ENCODE results near the gene HMG20B. TPM values are rescaled to one million over a fixed set of nuclear protein-coding genes. Genes with fewer than 3 reads are reported as not detected.

Gene HMG20B
- polyA plus RNA-seq, 1 donor, result 36.5 TPM

GRCh38 chr19:3585301-3586126 lies 12.8 kb downstream of the HMG20B start, which contains the start of gene GIPC3:
TSS of gene GIPC3 (plus strand) at chr19:3585478. CDS start at chr19:3585598, 120 bp downstream.
- no peak for DNase-seq

GRCh38 chr19:3586127-3586626 lies 13.4 kb downstream of the HMG20B start:
- no peak for DNase-seq

GRCh38 chr19:3586707-3587346 lies 14.1 kb downstream of the HMG20B start:
- no peak for DNase-seq

GRCh38 chr19:3589439-3589838 lies 16.7 kb downstream of the HMG20B start:
- no peak for DNase-seq

GRCh38 chr19:3589949-3590348 lies 17.2 kb downstream of the HMG20B start:
- DNase-seq, result no peak

GRCh38 chr19:3590991-3591659 lies 18.4 kb downstream of the HMG20B start:
- DNase-seq, result no peak

GRCh38 chr19:3591876-3592613 lies 19.3 kb downstream of the HMG20B start:
- DNase-seq, result no peak

- DNase-seq, result no peak
Observed at GRCh38 chr19:3593156-3593555, 20.4 kb downstream of the HMG20B start.

GRCh38 chr19:3595521-3596061 lies 22.8 kb downstream of the HMG20B start:
- DNase-seq, result no peak

- no peak for DNase-seq
Observed at GRCh38 chr19:3599776-3600187, 27.0 kb downstream of the HMG20B start.

GRCh38 chr19:3601021-3601420 lies 28.3 kb downstream of the HMG20B start:
- DNase-seq, result no peak

GRCh38 chr19:3603121-3603811 lies 30.5 kb downstream of the HMG20B start:
- DNase-seq, result no peak

- no peak for DNase-seq
Observed at GRCh38 chr19:3604227-3604986, 31.7 kb downstream of the HMG20B start.

- no peak for DNase-seq
Observed at GRCh38 chr19:3604987-3605343, 32.2 kb downstream of the HMG20B start.

- DNase-seq, result no peak
Observed at GRCh38 chr19:3605361-3605760, 32.6 kb downstream of the HMG20B start.

- no peak for DNase-seq
Observed at GRCh38 chr19:3605770-3606169, 33.0 kb downstream of the HMG20B start.

GRCh38 chr19:3606174-3606689 lies 33.5 kb downstream of the HMG20B start:
- no peak for DNase-seq

GRCh38 chr19:3606690-3607289 lies 34.0 kb downstream of the HMG20B start, which contains the start of gene TBXA2R:
TSS of gene TBXA2R (minus strand) at chr19:3606875. CDS start at chr19:3600634, 6,241 bp downstream.
- DNase-seq, result peak; percentile 54

GRCh38 chr19:3607303-3608078 lies 34.7 kb downstream of the HMG20B start:
- DNase-seq, result peak; percentile 48

Measured in hindlimb muscle (tissue), 1 donor.